VCaP (cell line): ENCODE results near the gene TCAP.
"Not testable (repeated sequence)": the region's sequence is repeated elsewhere in the genome, so short reads cannot be mapped to it uniquely, and the experiment has no call there.

Experiments
- H3K27ac ChIP-seq: fragments of 450-650 bp; 2 replicates; pipeline ENCODE4 v1.5.1; 2017
- CTCF ChIP-seq: fragments of 450-650 bp; conservative IDR thresholded peaks from 2 replicates; pipeline ENCODE4 v1.5.1; 2017; ENCODE audit warnings: mild to moderate bottlenecking, moderate library complexity

The TCAP gene

GRCh38 chr17:39706383-39706782, 41.2 kb downstream of the TCAP start:
- H3K27ac ChIP-seq = peak overlapping the region; percentile 94
- TF ChIP-seq CTCF = no peak

GRCh38 chr17:39706921-39707337, 41.8 kb downstream of the TCAP start:
- peak overlapping the region; percentile 94 for H3K27ac ChIP-seq
- TF ChIP-seq CTCF = no peak

GRCh38 chr17:39709319-39709997, 44.3 kb downstream of the TCAP start:
- H3K27ac ChIP-seq = no peak overlapping the region
- TF ChIP-seq CTCF = no peak

DNA sequence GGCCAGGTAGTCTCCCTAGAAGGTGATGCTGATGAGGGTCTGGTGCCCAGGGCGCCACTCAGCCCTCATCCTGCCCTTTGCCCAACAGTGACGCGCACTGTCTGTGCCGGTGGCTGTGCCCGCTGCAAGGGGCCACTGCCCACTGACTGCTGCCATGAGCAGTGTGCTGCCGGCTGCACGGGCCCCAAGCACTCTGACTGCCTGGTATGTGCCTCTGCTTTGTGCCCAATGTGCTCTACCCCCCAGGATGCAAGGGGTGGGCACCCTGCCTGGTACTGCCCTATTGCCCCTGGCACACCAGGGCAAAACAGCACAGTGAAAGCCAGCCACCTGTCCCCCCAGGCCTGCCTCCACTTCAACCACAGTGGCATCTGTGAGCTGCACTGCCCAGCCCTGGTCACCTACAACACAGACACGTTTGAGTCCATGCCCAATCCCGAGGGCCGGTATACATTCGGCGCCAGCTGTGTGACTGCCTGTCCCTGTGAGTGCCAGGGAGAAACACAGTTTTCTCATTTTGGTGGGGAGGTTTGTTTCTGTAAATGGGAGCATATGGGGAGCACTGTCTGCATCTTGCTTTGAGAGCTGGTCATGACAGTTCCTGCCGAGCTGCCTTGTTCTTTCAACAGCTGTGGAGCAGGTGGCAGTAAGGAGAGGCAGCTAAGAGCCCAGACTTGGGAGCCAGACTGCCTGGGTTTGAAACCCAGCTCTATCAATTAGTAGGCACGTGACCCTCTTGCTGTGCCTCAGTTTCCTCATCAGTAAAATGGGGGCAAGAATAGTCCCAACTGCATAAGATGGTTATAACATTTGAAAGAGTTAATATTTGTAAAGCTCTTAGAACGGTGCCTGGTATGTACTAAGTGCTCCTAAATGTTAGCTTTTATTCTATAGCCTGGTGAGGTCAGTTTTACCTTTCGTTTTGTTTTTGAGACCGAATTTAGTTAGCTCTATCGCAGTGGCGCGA, 45.1 kb downstream of the TCAP start:
- no peak for TF ChIP-seq CTCF
- H3K27ac ChIP-seq = no peak overlapping the region

GRCh38 chr17:39711071-39711470, 45.9 kb downstream of the TCAP start:
- not testable (repeated sequence) for H3K27ac ChIP-seq

DNA sequence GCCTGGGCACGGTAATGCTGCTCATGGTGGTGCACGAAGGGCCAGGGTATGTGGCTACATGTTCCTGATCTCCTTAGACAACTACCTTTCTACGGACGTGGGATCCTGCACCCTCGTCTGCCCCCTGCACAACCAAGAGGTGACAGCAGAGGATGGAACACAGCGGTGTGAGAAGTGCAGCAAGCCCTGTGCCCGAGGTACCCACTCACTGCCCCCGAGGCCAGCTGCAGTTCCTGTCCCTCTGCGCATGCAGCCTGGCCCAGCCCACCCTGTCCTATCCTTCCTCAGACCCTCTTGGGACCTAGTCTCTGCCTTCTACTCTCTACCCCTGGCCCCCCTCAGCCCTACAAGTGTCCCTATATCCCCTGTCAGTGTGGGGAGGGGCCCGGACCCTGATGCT, 46.7 kb downstream of the TCAP start:
- no peak for TF ChIP-seq CTCF
- H3K27ac ChIP-seq = no peak overlapping the region

DNA sequence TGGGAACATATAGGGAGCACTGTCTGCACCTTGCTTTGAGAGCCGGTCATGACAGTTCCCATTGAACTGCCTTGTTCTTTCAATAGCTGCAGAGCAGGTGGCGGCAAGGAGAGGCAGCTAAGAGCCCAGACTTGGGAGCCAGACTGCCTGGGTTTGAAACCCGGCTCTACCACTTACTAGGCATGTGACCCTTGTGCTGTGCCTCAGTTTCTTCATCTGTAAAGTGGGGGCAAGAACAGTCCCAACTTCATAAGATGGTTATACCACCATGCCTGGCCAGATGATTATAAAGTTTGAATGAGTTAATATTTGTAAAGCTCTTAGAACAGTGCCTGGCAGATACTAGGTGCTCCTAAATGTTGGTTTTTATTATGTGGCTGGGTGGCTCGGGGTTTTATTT, 49.1 kb downstream of the TCAP start:
- TF ChIP-seq CTCF = no peak
- no peak overlapping the region for H3K27ac ChIP-seq
